ENCODE measurements around the gene KANSL1.

GRCh38 chr17:45999900-46000290 lies 193.3 kb downstream of the KANSL1 start:
- TF ChIP-seq, protein P1, sequence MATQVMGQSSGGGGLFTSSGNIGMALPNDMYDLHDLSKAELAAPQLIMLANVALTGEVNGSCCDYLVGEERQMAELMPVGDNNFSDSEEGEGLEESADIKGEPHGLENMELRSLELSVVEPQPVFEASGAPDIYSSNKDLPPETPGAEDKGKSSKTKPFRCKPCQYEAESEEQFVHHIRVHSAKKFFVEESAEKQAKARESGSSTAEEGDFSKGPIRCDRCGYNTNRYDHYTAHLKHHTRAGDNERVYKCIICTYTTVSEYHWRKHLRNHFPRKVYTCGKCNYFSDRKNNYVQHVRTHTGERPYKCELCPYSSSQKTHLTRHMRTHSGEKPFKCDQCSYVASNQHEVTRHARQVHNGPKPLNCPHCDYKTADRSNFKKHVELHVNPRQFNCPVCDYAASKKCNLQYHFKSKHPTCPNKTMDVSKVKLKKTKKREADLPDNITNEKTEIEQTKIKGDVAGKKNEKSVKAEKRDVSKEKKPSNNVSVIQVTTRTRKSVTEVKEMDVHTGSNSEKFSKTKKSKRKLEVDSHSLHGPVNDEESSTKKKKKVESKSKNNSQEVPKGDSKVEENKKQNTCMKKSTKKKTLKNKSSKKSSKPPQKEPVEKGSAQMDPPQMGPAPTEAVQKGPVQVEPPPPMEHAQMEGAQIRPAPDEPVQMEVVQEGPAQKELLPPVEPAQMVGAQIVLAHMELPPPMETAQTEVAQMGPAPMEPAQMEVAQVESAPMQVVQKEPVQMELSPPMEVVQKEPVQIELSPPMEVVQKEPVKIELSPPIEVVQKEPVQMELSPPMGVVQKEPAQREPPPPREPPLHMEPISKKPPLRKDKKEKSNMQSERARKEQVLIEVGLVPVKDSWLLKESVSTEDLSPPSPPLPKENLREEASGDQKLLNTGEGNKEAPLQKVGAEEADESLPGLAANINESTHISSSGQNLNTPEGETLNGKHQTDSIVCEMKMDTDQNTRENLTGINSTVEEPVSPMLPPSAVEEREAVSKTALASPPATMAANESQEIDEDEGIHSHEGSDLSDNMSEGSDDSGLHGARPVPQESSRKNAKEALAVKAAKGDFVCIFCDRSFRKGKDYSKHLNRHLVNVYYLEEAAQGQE (IDR thresholded peaks at IDR 0.05; ENCODE audit: insufficient read depth in 1 of 2, low read depth in 2 of 2, low read length in 2 of 2) = no peak
- TF ChIP-seq POLR2AphosphoS5 (IDR thresholded peaks at IDR 0.05; ENCODE audit: low read depth, low read length) = no peak
- TF ChIP-seq TAF1 (IDR thresholded peaks at IDR 0.05; ENCODE audit: borderline replicate concordance, insufficient read depth, low read length) = no peak
- no peak for TF ChIP-seq SIN3A (IDR thresholded peaks at IDR 0.05; ENCODE audit: borderline replicate concordance, insufficient read depth, low read length)
- no peak for TF ChIP-seq FOXP2 (optimal IDR thresholded peaks at IDR 0.05; ENCODE audit: borderline replicate concordance, extremely low read depth, extremely low read length, insufficient read depth)
